IMR-90 (cell line): ENCODE data around the gene ATP11A. TPM values are rescaled to one million over a fixed set of nuclear protein-coding genes. Genes with fewer than 3 reads are reported as not detected.

ENCODE experiments used
- ATAC-seq: fragments of 200-7000 bp; cut with Tn5 transposase; 2 replicates; pipeline ENCODE4 v1.9.1; 2020; ENCODE audit warnings: low read depth, mild to moderate bottlenecking, moderate library complexity
- BruUV-seq: library from RNA; stranded (reverse); fragments of 400-500 nt; replicated peaks from 2 replicates; lab custom pipeline; 2021; lab: Mats Ljungman, UMichigan
- CTCF ChIA-PET: fragments of 300-600 bp; formaldehyde crosslinking; extraction: SDS; loops from one replicate; lab custom pipeline; 2021; ENCODE audit warnings: antibody characterized with exemption; lab: Yijun Ruan, JAX
- POLR2A ChIA-PET: fragments of 300-600 bp; sonication (Branson Sonifier 250); formaldehyde crosslinking; loops from one replicate; lab custom pipeline; 2022; ENCODE audit warnings: antibody characterized with exemption; ENCODE audit not compliant: unreplicated experiment; lab: Charles Lee
- DNase-seq: peaks from one replicate; pipeline ENCODE4 v3.0.0; 2013
- H2AFZ ChIP-seq: replicated peaks from 2 replicates; pipeline ENCODE3; 2013; ENCODE audit warnings: low read length, mild to moderate bottlenecking; ENCODE audit not compliant: poor library complexity
- H2AK5ac ChIP-seq: 2 replicates; pipeline ENCODE4 v1.6.1; 2013; ENCODE audit warnings: low read depth, low read length, inconsistent platforms
- H2AK9ac ChIP-seq: replicated peaks from 2 replicates; pipeline ENCODE3; 2013; ENCODE audit warnings: mild to moderate bottlenecking, low read depth, low read length, moderate library complexity; ENCODE audit not compliant: poor library complexity
- H2BK120ac ChIP-seq: 2 replicates; pipeline ENCODE4 v1.6.1; 2013; ENCODE audit warnings: low read depth, low read length, inconsistent platforms
- H2BK15ac ChIP-seq: 3 replicates; pipeline ENCODE4 v1.6.1; 2013; ENCODE audit warnings: low read depth, low read length, inconsistent platforms
- H2BK20ac ChIP-seq: 2 replicates; pipeline ENCODE4 v1.6.1; 2013; ENCODE audit warnings: low read depth, mild to moderate bottlenecking, inconsistent platforms, low read length, moderate library complexity
- H2BK5ac ChIP-seq: 2 replicates; pipeline ENCODE4 v1.6.1; 2013; ENCODE audit warnings: mild to moderate bottlenecking, low read depth, low read length, inconsistent platforms; ENCODE audit not compliant: poor library complexity, severe bottlenecking
- H3K14ac ChIP-seq: replicated peaks from 2 replicates; pipeline ENCODE4 v1.6.1; 2013; ENCODE audit warnings: low read depth, low read length, inconsistent platforms
- H3K18ac ChIP-seq: 2 replicates; pipeline ENCODE4 v1.6.1; 2013; ENCODE audit warnings: low read depth, low read length, control low read depth
- H3K23ac ChIP-seq: 2 replicates; pipeline ENCODE4 v1.6.1; 2013; ENCODE audit warnings: low read depth, low read length, inconsistent platforms
- H3K27ac ChIP-seq: 2 replicates; pipeline ENCODE4 v1.5.1; 2013; ENCODE audit warnings: mild to moderate bottlenecking, control low read depth, low read length; ENCODE audit not compliant: insufficient read depth
- H3K27me3 ChIP-seq: 2 replicates; pipeline ENCODE4 v1.6.1; 2013; ENCODE audit warnings: low read length; ENCODE audit not compliant: control insufficient read depth, insufficient read depth
- H3K36me3 ChIP-seq: 2 replicates; pipeline ENCODE4 v1.6.1; 2013; ENCODE audit warnings: low read length, mixed read lengths; ENCODE audit not compliant: control insufficient read depth, insufficient read depth
- H3K4ac ChIP-seq: 2 replicates; pipeline ENCODE4 v1.6.1; 2013; ENCODE audit warnings: low read depth, low read length, inconsistent platforms
- H3K4me1 ChIP-seq: 2 replicates; pipeline ENCODE4 v1.6.1; 2013; ENCODE audit warnings: low read length, mixed read lengths; ENCODE audit not compliant: control insufficient read depth, insufficient read depth
- H3K4me2 ChIP-seq: 2 replicates; pipeline ENCODE4 v1.6.1; 2013; ENCODE audit warnings: low read depth, mild to moderate bottlenecking, control low read depth, low read length, moderate library complexity
- H3K4me3 ChIP-seq: 2 replicates; pipeline ENCODE4 v1.5.1; 2013; ENCODE audit warnings: low read depth, mild to moderate bottlenecking, control low read depth, low read length, moderate library complexity; ENCODE audit not compliant: insufficient read depth
- H3K56ac ChIP-seq: 2 replicates; pipeline ENCODE4 v1.6.1; 2013; ENCODE audit warnings: low read length, inconsistent platforms; ENCODE audit not compliant: insufficient read depth; ENCODE audit errors: extremely low read depth
- H3K79me1 ChIP-seq, 2 experiments: 2 replicates each; pipeline ENCODE4 v1.6.1; 2013; ENCODE audit warnings: low read length in 2 of 2, inconsistent platforms in 1 of 2, low read depth in 1 of 2
- H3K9ac ChIP-seq: 2 replicates; pipeline ENCODE4 v1.6.1; 2013; ENCODE audit warnings: low read depth, low read length, control low read depth
- H3K9me1 ChIP-seq: 2 replicates; pipeline ENCODE4 v1.6.1; 2013; ENCODE audit warnings: low read length, inconsistent platforms; ENCODE audit not compliant: insufficient read depth
- H3K9me3 ChIP-seq: 2 replicates; pipeline ENCODE4 v1.6.1; 2013; ENCODE audit warnings: low read length; ENCODE audit not compliant: control insufficient read depth, insufficient read depth
- H4K20me1 ChIP-seq: 2 replicates; pipeline ENCODE4 v1.6.1; 2013; ENCODE audit warnings: low read length, inconsistent platforms; ENCODE audit not compliant: insufficient read depth
- H4K5ac ChIP-seq: 2 replicates; pipeline ENCODE4 v1.6.1; 2013; ENCODE audit warnings: mild to moderate bottlenecking, low read depth, low read length, control low read depth
- H4K8ac ChIP-seq, 2 experiments: 2 replicates each; pipeline ENCODE4 v1.6.1; 2013; ENCODE audit warnings: low read depth in 2 of 2, low read length in 2 of 2, control low read depth in 1 of 2, inconsistent platforms in 1 of 2
- H4K91ac ChIP-seq: 2 replicates; pipeline ENCODE4 v1.6.1; 2013; ENCODE audit warnings: low read depth, low read length, inconsistent platforms; ENCODE audit not compliant: insufficient read depth
- BHLHE40 ChIP-seq: fragments of 150-350 bp; IDR thresholded peaks from 2 replicates; pipeline ENCODE4 v1.6.1; 2016; ENCODE audit warnings: mild to moderate bottlenecking, low read depth, low read length
- CTCF ChIP-seq: conservative IDR thresholded peaks from 2 replicates; pipeline ENCODE4 v1.5.1; 2012; ENCODE audit warnings: mild to moderate bottlenecking, low read depth, low read length, improper control_type of control experiment
- MAFK ChIP-seq: IDR thresholded peaks from 2 replicates; pipeline ENCODE4 v1.6.1; 2012; ENCODE audit warnings: low read depth, low read length, improper control_type of control experiment
- MXI1 ChIP-seq: IDR thresholded peaks from 2 replicates; pipeline ENCODE4 v1.6.1; 2012; ENCODE audit warnings: low read depth, mild to moderate bottlenecking, low read length, moderate library complexity, borderline replicate concordance
- NFE2L2 ChIP-seq: fragments of 150-350 bp; IDR thresholded peaks from 2 replicates; pipeline ENCODE4 v1.6.1; 2016; ENCODE audit warnings: low read depth, mild to moderate bottlenecking, low read length
- SMC3 ChIP-seq: fragments of 150-350 bp; IDR thresholded peaks from 2 replicates; pipeline ENCODE4 v1.6.1; 2016; ENCODE audit warnings: low read depth, mild to moderate bottlenecking, antibody characterized with exemption, low read length, moderate library complexity
- USF2 ChIP-seq: fragments of 150-350 bp; IDR thresholded peaks from 2 replicates; pipeline ENCODE4 v1.6.1; 2017; ENCODE audit warnings: mild to moderate bottlenecking, antibody characterized with exemption, low read length, low read depth
- WGBS, 2 experiments: methylation state at CpG; one replicate each; pipeline versions ENCODE4 v1.1.5 to v1.1.7; 2013; ENCODE audit warnings: missing lambda C conversion rate in 2 of 2; ENCODE audit not compliant: insufficient read length in 1 of 2; ENCODE audit errors: extremely low coverage in 2 of 2; 5-methylcytosine and 5-hydroxymethylcytosine counted together
- dilution Hi-C: fragments of 300-500 bp; cut with HindIII; formaldehyde crosslinking; loops from one replicate; pipeline ENCODE4 v1.14.3; 2018; ENCODE audit warnings: low sequenced_read_pairs; ENCODE audit not compliant: unreplicated experiment
- in situ Hi-C: fragments of 300-500 bp; cut with MboI; formaldehyde crosslinking; loops from 3 replicates; pipeline ENCODE4 v1.14.3; 2019; ENCODE audit warnings: low sequenced_read_pairs, inconsistent platforms, mixed read lengths
- intact Hi-C: fragments of 100-400 bp; cut with micrococcal nuclease; formaldehyde crosslinking; loops from 2 replicates; pipeline ENCODE4 v1.10.0; 2022
- polyA plus RNA-seq, 3 experiments: library from polyadenylated mRNA; depleted of rRNA; stranded (reverse); fragments of >200 nt; gene quantifications; 2 replicates each; pipeline ENCODE4 v1.2.3, GENCODE V29; 2012; ENCODE audit warnings: low replicate concordance in 1 of 3
- total RNA-seq: library from RNA; depleted of rRNA; stranded (reverse); fragments of >200 nt; gene quantifications from 2 replicates; pipeline ENCODE4 v1.2.3, GENCODE V29; 2012

The ATP11A gene
- total and polyA plus RNA-seq, 2 of the 4 experiments (the other 2 are of a cell fraction), result 8.4 to 12.0 TPM

- Histone ChIP-seq H3K79me1 (no peaks in the 10 kb centered on the region), H3K4me3 (no peak overlapping the region), H3K27ac (no peak overlapping the region), H2AK9ac (no peak overlapping the region), H3K23ac (no peak overlapping the region), H2BK15ac (no peak overlapping the region), H3K4ac (no peak overlapping the region), H3K9ac (no peak overlapping the region), H4K5ac (no peak overlapping the region), H3K4me1 (peaks cover 5% of the 10 kb centered on the region; the same call in 1 of the 2 replicates), H2BK20ac (no peak overlapping the region), H3K18ac (no peak overlapping the region), H3K14ac (no peak overlapping the region), H4K91ac (no peak overlapping the region), H3K27me3 (no peaks in the 10 kb centered on the region), H3K4me2 (no peak overlapping the region), H2BK5ac (no peak overlapping the region), H3K9me1 (peaks cover 13% of the 10 kb centered on the region), H3K56ac (no peak overlapping the region), H2AK5ac (no peak overlapping the region), H4K8ac (no peak overlapping the region), H3K9me3 (no peaks in the 10 kb centered on the region), H3K36me3 (peaks cover 15% of the 10 kb centered on the region; the same call in 1 of the 2 replicates), H2BK120ac (no peak overlapping the region), H4K20me1 (no peaks in the 10 kb centered on the region), H2AFZ (no peak overlapping the region)
- in situ Hi-C loops, result no loop called here
- dilution Hi-C loops, result no loop called here
- DNase-seq, result no peak
- intact Hi-C loops, result no loop called here
- BruUV-seq, result no TSS peak
- ChIA-PET POLR2A (interaction anchor here (0.6 kb wide), 1 partner anchor 118 kb away, joined by 8 read pairs; no protein-coding TSS in a partner anchor), CTCF (interaction anchor here (0.6 kb wide), 1 partner anchor 1445 kb away, joined by 3 read pairs; no protein-coding TSS in a partner anchor)
- ATAC-seq, result no peak
- WGBS, 2 experiments, result 100% methylated on average over 6 of the region's 14 CpGs; no CpG with 5 or more reads in 1 of the 2 experiments
- TF ChIP-seq BHLHE40 (no peak), NFE2L2 (no peak), MXI1 (no peak), CTCF (no peak), SMC3 (no peak), USF2 (no peak), MAFK (no peak)
These were observed 120.8 kb downstream of the ATP11A start for GRCh38 chr13:112810608-112811007.
